ENCODE data around the gene ROPN1B. TPM values are rescaled to one million over a fixed set of nuclear protein-coding genes. Genes with fewer than 3 reads are reported as not detected.
"Not testable (repeated sequence)": the region's sequence is repeated elsewhere in the genome, so short reads cannot be mapped to it uniquely, and the experiment has no call there.

Gene ROPN1B
- polyA plus RNA-seq = under 1 TPM in 1 of 2 donors, not detected in 1; 0.06 TPM

DNA sequence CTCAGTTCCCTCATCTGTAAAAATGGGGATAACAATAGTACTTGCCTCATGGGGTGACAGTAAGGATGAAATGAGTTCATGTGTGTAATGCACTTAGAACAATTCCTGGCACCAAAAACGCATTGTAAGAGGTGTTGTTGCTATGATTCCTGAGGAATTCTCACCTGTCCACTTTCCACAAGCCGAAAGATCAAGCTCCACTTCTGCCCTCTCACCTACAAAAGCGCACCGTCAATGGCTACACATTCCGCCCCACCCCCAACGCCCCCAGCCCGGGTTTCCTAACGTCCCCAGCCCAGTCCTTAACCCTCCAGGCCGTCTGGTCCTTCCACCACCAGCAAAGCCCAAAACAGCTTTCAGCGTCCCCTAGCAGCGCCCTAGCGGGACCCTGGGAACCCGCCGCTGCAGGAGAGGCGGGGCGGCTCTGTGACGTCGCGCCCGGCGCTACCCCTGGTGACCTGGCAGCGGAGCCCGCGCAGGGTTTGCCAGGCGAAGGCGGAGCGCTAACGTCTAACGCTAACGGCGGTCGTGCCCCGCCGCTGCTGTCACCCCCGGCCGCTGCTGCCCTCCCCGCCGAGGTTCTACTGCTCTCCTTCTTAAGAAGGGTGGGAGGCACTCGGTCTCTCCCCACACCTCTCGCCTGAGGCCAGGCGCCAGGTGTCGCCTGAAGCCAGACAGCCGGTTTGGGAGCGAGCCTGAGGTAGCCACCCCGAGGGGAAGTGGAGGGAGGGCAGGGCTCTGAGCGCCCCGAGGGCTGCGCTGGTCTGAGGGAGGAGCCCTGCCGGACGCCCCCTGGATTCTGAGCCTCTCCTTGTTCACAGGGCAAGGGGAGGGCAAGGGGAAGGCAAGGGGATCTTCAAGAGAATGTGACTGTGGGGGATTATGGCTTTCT is at the start of gene ROPN1B:
Gene ROPN1B, plus strand, starts transcription at position 478 of the 892 bp plus-strand sequence. CDS start 2,877 bp downstream, outside the sequence.
- not testable (repeated sequence) for H3K27me3 ChIP-seq (ENCODE audit: control insufficient read depth in 1 of 2, insufficient read depth in 2 of 2, low read length in 2 of 2); H3K9me3 ChIP-seq (ENCODE audit: control insufficient read depth in 2 of 2, insufficient read depth in 1 of 2, low read depth in 1 of 2, low read length in 1 of 2); H3K36me3 ChIP-seq (ENCODE audit: control insufficient read depth in 2 of 2, insufficient read depth in 2 of 2, low read length in 1 of 2); H3K4me1 ChIP-seq (ENCODE audit: control insufficient read depth in 2 of 2, insufficient read depth in 2 of 2, low read length in 1 of 2); H3K27ac ChIP-seq (ENCODE audit: low read depth in 2 of 2, low read length in 1 of 2); H3K4me3 ChIP-seq (ENCODE audit: low read depth in 1 of 2, low read length in 2 of 2)
- 4 to 17% methylated on average over 2 to 6 of the region's 50 CpGs for WGBS, 2 donors

DNA sequence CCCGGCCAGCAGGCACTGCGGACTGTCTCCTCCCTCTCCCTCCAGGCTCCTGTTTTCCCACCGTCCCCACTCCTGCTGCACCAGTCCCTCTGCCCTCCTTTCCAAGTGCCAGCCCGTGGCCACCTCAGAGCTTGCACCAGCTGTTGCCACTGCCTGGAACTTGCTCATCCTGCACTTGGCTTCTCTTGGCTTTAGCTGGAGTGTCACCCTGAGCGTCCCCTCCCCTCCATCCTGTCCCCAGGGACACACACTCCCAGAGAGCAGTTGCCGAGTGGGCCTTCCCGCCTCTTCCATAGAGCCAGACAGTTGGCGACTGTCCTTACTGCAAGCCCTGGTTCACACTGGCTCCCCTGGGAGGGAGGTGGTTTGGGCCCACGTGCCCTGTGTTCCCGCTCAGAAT is 48.8 kb upstream of the ROPN1B start:
- H3K4me1 ChIP-seq (ENCODE audit: control insufficient read depth in 2 of 2, insufficient read depth in 2 of 2, low read length in 1 of 2); H3K9me3 ChIP-seq (ENCODE audit: control insufficient read depth in 2 of 2, insufficient read depth in 1 of 2, low read depth in 1 of 2, low read length in 1 of 2); H3K36me3 ChIP-seq (ENCODE audit: control insufficient read depth in 2 of 2, insufficient read depth in 2 of 2, low read length in 1 of 2); H3K27ac ChIP-seq (ENCODE audit: low read depth in 2 of 2, low read length in 1 of 2); H3K27me3 ChIP-seq (ENCODE audit: control insufficient read depth in 1 of 2, insufficient read depth in 2 of 2, low read length in 2 of 2); H3K4me3 ChIP-seq (ENCODE audit: low read depth in 1 of 2, low read length in 2 of 2): not testable (repeated sequence)
- 76 to 85% methylated on average over 9 to 10 of the region's 10 CpGs for WGBS, 2 donors

DNA sequence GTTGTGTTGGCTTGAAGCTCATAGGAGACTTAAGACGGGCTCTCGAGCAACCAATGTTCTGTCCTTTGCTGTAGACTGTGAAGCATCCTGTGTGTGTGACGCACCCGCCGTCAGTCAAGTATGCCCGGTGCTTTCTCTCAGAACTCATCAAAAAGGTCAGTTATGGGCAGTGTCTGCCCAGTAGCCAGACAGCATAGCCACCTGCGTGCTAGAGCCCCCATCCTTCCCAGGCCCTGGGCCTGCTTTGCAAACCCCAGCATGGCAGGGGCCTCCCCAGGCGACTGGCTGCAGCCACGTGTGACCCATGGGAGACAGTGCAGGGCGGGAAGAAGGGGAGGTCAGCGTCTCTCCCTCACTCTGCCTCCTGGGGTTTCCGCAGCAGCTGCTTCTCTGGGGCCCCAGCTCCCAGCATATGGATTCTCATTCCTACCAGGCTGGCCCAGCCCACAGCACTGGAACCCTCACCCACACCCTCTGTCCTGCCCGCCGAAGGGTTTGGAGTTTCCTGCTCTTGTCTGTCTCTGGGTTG is 48.2 kb upstream of the ROPN1B start:
- H3K36me3 ChIP-seq (ENCODE audit: control insufficient read depth in 2 of 2, insufficient read depth in 2 of 2, low read length in 1 of 2); H3K9me3 ChIP-seq (ENCODE audit: control insufficient read depth in 2 of 2, insufficient read depth in 1 of 2, low read depth in 1 of 2, low read length in 1 of 2); H3K4me3 ChIP-seq (ENCODE audit: low read depth in 1 of 2, low read length in 2 of 2); H3K27me3 ChIP-seq (ENCODE audit: control insufficient read depth in 1 of 2, insufficient read depth in 2 of 2, low read length in 2 of 2); H3K4me1 ChIP-seq (ENCODE audit: control insufficient read depth in 2 of 2, insufficient read depth in 2 of 2, low read length in 1 of 2); H3K27ac ChIP-seq (ENCODE audit: low read depth in 2 of 2, low read length in 1 of 2): not testable (repeated sequence)
- WGBS, 2 donors = 81 to 93% methylated on average over 14 of the region's 14 CpGs

GRCh38 chr3:125921712-125922111 is 47.3 kb upstream of the ROPN1B start:
- H3K9me3 ChIP-seq (ENCODE audit: control insufficient read depth in 2 of 2, insufficient read depth in 1 of 2, low read depth in 1 of 2, low read length in 1 of 2); H3K36me3 ChIP-seq (ENCODE audit: control insufficient read depth in 2 of 2, insufficient read depth in 2 of 2, low read length in 1 of 2); H3K27me3 ChIP-seq (ENCODE audit: control insufficient read depth in 1 of 2, insufficient read depth in 2 of 2, low read length in 2 of 2); H3K4me1 ChIP-seq (ENCODE audit: control insufficient read depth in 2 of 2, insufficient read depth in 2 of 2, low read length in 1 of 2); H3K27ac ChIP-seq (ENCODE audit: low read depth in 2 of 2, low read length in 1 of 2); H3K4me3 ChIP-seq (ENCODE audit: low read depth in 1 of 2, low read length in 2 of 2): not testable (repeated sequence)
- WGBS, 2 donors = 34 to 53% methylated on average over 5 of the region's 5 CpGs

GRCh38 chr3:125923324-125924115 is 45.5 kb upstream of the ROPN1B start:
- H3K27me3 ChIP-seq (ENCODE audit: control insufficient read depth in 1 of 2, insufficient read depth in 2 of 2, low read length in 2 of 2); H3K36me3 ChIP-seq (ENCODE audit: control insufficient read depth in 2 of 2, insufficient read depth in 2 of 2, low read length in 1 of 2); H3K9me3 ChIP-seq (ENCODE audit: control insufficient read depth in 2 of 2, insufficient read depth in 1 of 2, low read depth in 1 of 2, low read length in 1 of 2); H3K4me3 ChIP-seq (ENCODE audit: low read depth in 1 of 2, low read length in 2 of 2); H3K27ac ChIP-seq (ENCODE audit: low read depth in 2 of 2, low read length in 1 of 2); H3K4me1 ChIP-seq (ENCODE audit: control insufficient read depth in 2 of 2, insufficient read depth in 2 of 2, low read length in 1 of 2): not testable (repeated sequence)
- WGBS, 2 donors = 91 to 94% methylated on average over 16 of the region's 16 CpGs

DNA sequence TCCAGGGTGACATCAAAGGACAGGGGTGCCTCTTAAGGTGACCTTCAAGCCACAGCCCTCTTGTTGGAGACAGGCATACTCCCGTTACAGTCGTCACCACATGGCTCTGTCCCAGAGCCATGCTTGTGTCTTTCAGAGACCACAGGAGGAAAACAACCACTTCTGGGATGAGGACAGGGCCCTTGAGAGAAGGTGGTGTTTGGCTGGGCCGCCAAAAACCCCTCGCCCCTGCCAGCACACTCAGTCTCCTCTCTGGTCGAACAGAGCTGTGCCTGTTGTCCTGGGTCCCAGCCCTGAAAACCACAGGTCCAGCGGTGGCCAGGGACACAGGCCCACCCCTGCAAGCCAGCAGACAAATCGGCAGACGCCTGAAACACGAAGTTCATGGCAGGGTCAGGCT is 44.7 kb upstream of the ROPN1B start:
- H3K27me3 ChIP-seq (ENCODE audit: control insufficient read depth in 1 of 2, insufficient read depth in 2 of 2, low read length in 2 of 2); H3K27ac ChIP-seq (ENCODE audit: low read depth in 2 of 2, low read length in 1 of 2); H3K4me3 ChIP-seq (ENCODE audit: low read depth in 1 of 2, low read length in 2 of 2); H3K9me3 ChIP-seq (ENCODE audit: control insufficient read depth in 2 of 2, insufficient read depth in 1 of 2, low read depth in 1 of 2, low read length in 1 of 2); H3K4me1 ChIP-seq (ENCODE audit: control insufficient read depth in 2 of 2, insufficient read depth in 2 of 2, low read length in 1 of 2); H3K36me3 ChIP-seq (ENCODE audit: control insufficient read depth in 2 of 2, insufficient read depth in 2 of 2, low read length in 1 of 2): not testable (repeated sequence)
- WGBS, 2 donors = 71 to 82% methylated on average over 8 to 9 of the region's 9 CpGs

- H3K27ac ChIP-seq (ENCODE audit: low read depth in 2 of 2, low read length in 1 of 2); H3K4me1 ChIP-seq (ENCODE audit: control insufficient read depth in 2 of 2, insufficient read depth in 2 of 2, low read length in 1 of 2); H3K9me3 ChIP-seq (ENCODE audit: control insufficient read depth in 2 of 2, insufficient read depth in 1 of 2, low read depth in 1 of 2, low read length in 1 of 2); H3K36me3 ChIP-seq (ENCODE audit: control insufficient read depth in 2 of 2, insufficient read depth in 2 of 2, low read length in 1 of 2); H3K4me3 ChIP-seq (ENCODE audit: low read depth in 1 of 2, low read length in 2 of 2); H3K27me3 ChIP-seq (ENCODE audit: control insufficient read depth in 1 of 2, insufficient read depth in 2 of 2, low read length in 2 of 2): not testable (repeated sequence)
- 85 to 91% methylated on average over 13 of the region's 13 CpGs for WGBS, 2 donors
Observed at GRCh38 chr3:125925727-125926126, 43.3 kb upstream of the ROPN1B start.

DNA sequence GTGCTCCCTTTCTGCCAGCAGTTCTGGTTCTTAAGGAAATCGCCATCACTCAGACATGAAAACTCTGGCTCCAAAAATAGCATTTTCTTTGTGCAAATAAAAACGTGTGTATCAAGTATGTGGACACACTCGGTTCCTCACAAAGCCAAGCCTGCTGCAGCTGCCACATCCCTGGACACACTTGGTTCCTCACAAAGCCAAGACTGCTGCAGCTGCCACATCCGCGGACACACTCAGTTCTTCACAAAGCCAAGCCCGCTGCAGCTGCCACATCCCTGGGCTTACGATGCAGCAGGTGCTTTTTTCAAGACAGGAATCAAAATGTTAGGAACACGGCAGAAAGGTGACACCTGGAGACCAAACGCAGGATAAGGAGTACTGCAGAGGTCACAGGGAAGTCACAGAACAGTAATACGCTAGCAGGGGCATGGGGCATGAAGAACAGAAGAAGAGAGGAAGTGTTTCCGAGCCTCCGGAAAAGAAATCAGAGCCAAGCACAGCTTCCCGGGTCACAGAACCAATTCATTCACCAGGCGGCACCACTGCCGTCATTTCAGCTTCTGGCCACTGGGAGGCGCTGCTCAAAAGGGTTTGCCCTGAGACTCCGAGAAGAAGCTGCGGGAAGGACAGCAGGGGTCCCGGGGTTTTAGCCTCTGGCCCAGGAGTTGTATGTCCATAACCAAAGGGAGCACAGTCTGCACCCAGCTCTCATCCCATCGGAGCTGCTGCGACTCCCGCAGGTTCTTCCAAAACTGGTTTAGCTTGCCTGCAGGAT is 40.0 kb upstream of the ROPN1B start:
- not testable (repeated sequence) for H3K4me3 ChIP-seq (ENCODE audit: low read depth in 1 of 2, low read length in 2 of 2); H3K36me3 ChIP-seq (ENCODE audit: control insufficient read depth in 2 of 2, insufficient read depth in 2 of 2, low read length in 1 of 2); H3K27ac ChIP-seq (ENCODE audit: low read depth in 2 of 2, low read length in 1 of 2); H3K9me3 ChIP-seq (ENCODE audit: control insufficient read depth in 2 of 2, insufficient read depth in 1 of 2, low read depth in 1 of 2, low read length in 1 of 2); H3K4me1 ChIP-seq (ENCODE audit: control insufficient read depth in 2 of 2, insufficient read depth in 2 of 2, low read length in 1 of 2); H3K27me3 ChIP-seq (ENCODE audit: control insufficient read depth in 1 of 2, insufficient read depth in 2 of 2, low read length in 2 of 2)
- 29 to 33% methylated on average over 22 of the region's 22 CpGs for WGBS, 2 donors

- not testable (repeated sequence) for H3K9me3 ChIP-seq (ENCODE audit: control insufficient read depth in 2 of 2, insufficient read depth in 1 of 2, low read depth in 1 of 2, low read length in 1 of 2); H3K27ac ChIP-seq (ENCODE audit: low read depth in 2 of 2, low read length in 1 of 2); H3K36me3 ChIP-seq (ENCODE audit: control insufficient read depth in 2 of 2, insufficient read depth in 2 of 2, low read length in 1 of 2); H3K27me3 ChIP-seq (ENCODE audit: control insufficient read depth in 1 of 2, insufficient read depth in 2 of 2, low read length in 2 of 2); H3K4me3 ChIP-seq (ENCODE audit: low read depth in 1 of 2, low read length in 2 of 2); H3K4me1 ChIP-seq (ENCODE audit: control insufficient read depth in 2 of 2, insufficient read depth in 2 of 2, low read length in 1 of 2)
- 25 to 34% methylated on average over 5 of the region's 5 CpGs for WGBS, 2 donors
Observed at GRCh38 chr3:125929765-125930164, 39.2 kb upstream of the ROPN1B start.

Measured in esophagus (tissue), 2 donors.